K562 (cell line): ENCODE results near the gene PIK3R4. TPM values are rescaled to one million over a fixed set of nuclear protein-coding genes. Genes with fewer than 3 reads are reported as not detected.

Source experiments
- ATAC-seq: fragments of 200-7000 bp; cut with Tn5 transposase; 3 replicates; pipeline ENCODE4 v1.9.1; 2020; ENCODE audit warnings: moderate library complexity
- BruUV-seq: library from RNA; stranded (reverse); fragments of 400-500 nt; replicated peaks from 2 replicates; lab custom pipeline; 2021; lab: Mats Ljungman, UMichigan
- CTCF ChIA-PET: fragments of 300-600 bp; formaldehyde crosslinking; extraction: SDS; loops from one replicate; lab custom pipeline; 2021; ENCODE audit warnings: low intra/inter-chr PET ratio; lab: Yijun Ruan, JAX
- POLR2A ChIA-PET: fragments of 300-600, 350-650 bp; sonication (Branson Sonifier 250); formaldehyde crosslinking; extraction: SDS; loops from one replicate; lab custom pipeline; 2021; ENCODE audit warnings: antibody characterized with exemption, inconsistent platforms; lab: Yijun Ruan, JAX
- DNase-seq, 4 experiments: peaks; one replicate each; pipeline versions ENCODE4 v3.0.0 to v3.0.0-alpha.2; 2011 to 2018; ENCODE audit warnings: low spot score in 3 of 4, mixed read lengths in 3 of 4; ENCODE audit errors: extremely low read depth in 1 of 4
- FAIRE-seq: peaks from 2 replicates; lab custom pipeline; 2011; peaks lifted over from hg19 to GRCh38; lab: Jason Lieb, UNC
- H2AFZ ChIP-seq: 2 replicates; pipeline ENCODE4 v1.6.0; 2011; ENCODE audit warnings: low read depth, low read length, control low read depth, inconsistent platforms
- H3K27ac ChIP-seq: fragments of 200-600 bp; 3 replicates; pipeline ENCODE4 v1.8.0; 2011; ENCODE audit warnings: low read depth, mild to moderate bottlenecking, control low read depth, inconsistent platforms, low read length, moderate library complexity, mixed read lengths; ENCODE audit errors: extremely low read depth
- H3K27me3 ChIP-seq, 2 experiments: fragments of 300-600 bp in 1 of 2; 2 replicates in 1 of 2; 3 replicates in 1 of 2; pipeline versions ENCODE4 v1.6.0 to v1.8.0; 2011; ENCODE audit warnings: inconsistent platforms in 2 of 2, low read length in 2 of 2, mild to moderate bottlenecking in 1 of 2, mixed read lengths in 1 of 2, moderate library complexity in 1 of 2; ENCODE audit not compliant: control insufficient read depth in 2 of 2, insufficient read depth in 2 of 2
- H3K36me3 ChIP-seq: fragments of 300-600 bp; 3 replicates; pipeline ENCODE4 v1.8.0; 2011; ENCODE audit warnings: mild to moderate bottlenecking, low read length, inconsistent platforms; ENCODE audit not compliant: control insufficient read depth, insufficient read depth
- H3K4me1 ChIP-seq, 2 experiments: fragments of 200-600 bp in 1 of 2; replicated peaks in 1 of 2; 2 replicates in 1 of 2; 3 replicates in 1 of 2; pipeline versions ENCODE4 v1.5.1 to v1.8.0; 2011; ENCODE audit warnings: inconsistent platforms in 2 of 2, low read length in 2 of 2, mild to moderate bottlenecking in 1 of 2, mixed read lengths in 1 of 2, moderate library complexity in 1 of 2; ENCODE audit not compliant: control insufficient read depth in 2 of 2, insufficient read depth in 2 of 2
- H3K4me2 ChIP-seq: 2 replicates; pipeline ENCODE4 v1.6.1; 2011; ENCODE audit warnings: low read length, control low read depth, inconsistent platforms, mixed read lengths; ENCODE audit not compliant: insufficient read depth
- H3K4me3 ChIP-seq: fragments of 200-600 bp; sonication (generic), shearing (Covaris generic); 2 replicates; pipeline ENCODE4 v1.5.1; 2016; ENCODE audit warnings: control low read depth, inconsistent platforms
- H3K79me2 ChIP-seq: fragments of 200-600 bp; 3 replicates; pipeline ENCODE4 v1.8.0; 2011; ENCODE audit warnings: low read length, inconsistent platforms; ENCODE audit not compliant: control insufficient read depth, insufficient read depth
- H3K9ac ChIP-seq, 2 experiments: 2 replicates each; pipeline versions ENCODE4 v1.6.0 to v1.6.1; 2011; ENCODE audit warnings: low read depth in 2 of 2, low read length in 2 of 2, control low read depth in 1 of 2, inconsistent platforms in 1 of 2, mild to moderate bottlenecking in 1 of 2, mixed read lengths in 1 of 2; ENCODE audit not compliant: insufficient read depth in 1 of 2
- H3K9me1 ChIP-seq: one replicate; pipeline ENCODE4 v1.6.0; 2011; ENCODE audit warnings: inconsistent platforms, mild to moderate bottlenecking, low read length, moderate library complexity; ENCODE audit not compliant: control insufficient read depth, insufficient read depth
- H3K9me3 ChIP-seq: replicated peaks from 2 replicates; pipeline ENCODE4 v1.5.1; 2011; ENCODE audit warnings: low read depth, low read length, inconsistent platforms; ENCODE audit not compliant: control insufficient read depth, insufficient read depth
- H4K20me1 ChIP-seq: replicated peaks from 2 replicates; pipeline ENCODE4 v1.6.1; 2011; ENCODE audit warnings: low read length, inconsistent platforms, mixed read lengths; ENCODE audit not compliant: control insufficient read depth, insufficient read depth
- CBX3 ChIP-seq, 2 experiments: IDR thresholded peaks; 1 replicate in 1 of 2; 2 replicates in 1 of 2; pipeline ENCODE4 v1.6.1; 2012; ENCODE audit warnings: inconsistent platforms in 2 of 2, low read length in 2 of 2, borderline replicate concordance in 1 of 2, control low read depth in 1 of 2
- ERF ChIP-seq: fragments of 450-650 bp; formaldehyde crosslinking; IDR thresholded peaks from 2 replicates; pipeline ENCODE4 v1.4.0; 2020; ENCODE audit warnings: mild to moderate bottlenecking, mixed read lengths
- HDAC8 ChIP-seq: fragments of 450-650 bp; IDR thresholded peaks from 2 replicates; pipeline ENCODE4 v1.6.1; 2016; ENCODE audit warnings: mild to moderate bottlenecking, missing genetic modification characterization, moderate library complexity, missing compliant biosample characterization
- NCOA1 ChIP-seq: fragments of 450-650 bp; IDR thresholded peaks from 2 replicates; pipeline ENCODE4 v1.6.1; 2016; ENCODE audit warnings: low read depth
- SAP30 ChIP-seq: fragments of 200-600 bp; sonication (generic); IDR thresholded peaks from 2 replicates; pipeline ENCODE4 v1.6.1; 2012; ENCODE audit warnings: borderline replicate concordance, low read depth, mild to moderate bottlenecking, moderate library complexity, low read length, control low read depth, inconsistent platforms; ENCODE audit not compliant: insufficient read depth, poor library complexity, severe bottlenecking
- SMAD4 ChIP-seq: fragments of 250-450 bp; sonication (Bioruptor Pico); conservative IDR thresholded peaks from 2 replicates; pipeline ENCODE4 v1.8.0; 2021; ENCODE audit warnings: inconsistent platforms, mild to moderate bottlenecking, moderate library complexity
- SP2 ChIP-seq: IDR thresholded peaks from 2 replicates; pipeline ENCODE4 v1.6.1; 2011; ENCODE audit warnings: mild to moderate bottlenecking, low read depth, low read length, moderate library complexity; ENCODE audit not compliant: poor library complexity, severe bottlenecking; ENCODE audit errors: extremely low read depth
- TRIM28 ChIP-seq: fragments of 450-650 bp; IDR thresholded peaks from 2 replicates; pipeline ENCODE4 v1.6.1; 2017
- ZBTB17 ChIP-seq: fragments of 450-650 bp; formaldehyde crosslinking; IDR thresholded peaks from 2 replicates; pipeline ENCODE4 v1.4.0; 2020; ENCODE audit warnings: mild to moderate bottlenecking
- WGBS: fragments of 100-300 bp; shearing (Covaris generic); methylation state at CpG from one replicate; pipeline ENCODE4 v1.1.6; 2016; ENCODE audit warnings: low coverage, mixed read lengths; ENCODE audit not compliant: insufficient coverage; ENCODE audit errors: missing lambda C conversion rate; 5-methylcytosine and 5-hydroxymethylcytosine counted together
- in situ Hi-C: fragments of 300-500 bp; cut with MboI; formaldehyde crosslinking; loops from 4 replicates; pipeline ENCODE4 v1.15.0; 2018; ENCODE audit warnings: inconsistent platforms, mixed read lengths
- intact Hi-C: fragments of 100-400 bp; cut with micrococcal nuclease; formaldehyde crosslinking; loops from 2 replicates; pipeline ENCODE4 v1.14.2; 2022
- polyA plus RNA-seq, 8 experiments: library from polyadenylated mRNA; depleted of rRNA in 4 of 8; stranded (reverse) in 5 of 8; unstranded in 3 of 8; fragments of >200 nt; fragmentation: Nextera tagmentation in 2 of 8; fragmentation: Illumina TruSeq in 1 of 8; extraction: Ambion mirVana in 2 of 8; extraction: Trizol in 1 of 8; gene quantifications; 2 replicates each; pipeline versions ENCODE4 v1.2.1 to v1.2.3, GENCODE V29; 2011 to 2014; ENCODE audit warnings: inconsistent platforms in 1 of 8, missing spikeins in 1 of 8
- total RNA-seq, 7 experiments: library from RNA; depleted of rRNA in 6 of 7; stranded (reverse); fragments of >200 nt in 6 of 7; fragmentation: Illumina TruSeq in 2 of 7; extraction: Trizol in 2 of 7; gene quantifications; 2 replicates each; pipeline versions ENCODE4 v1.2.1 to v1.2.3, GENCODE V29; 2011 to 2021; ENCODE audit warnings: low replicate concordance in 1 of 7
- TF ChIP-seq, protein P1 (sequence below), 2 experiments: fragments of 450-650 bp; conservative IDR thresholded peaks; 2 replicates each; pipeline ENCODE4 v1.6.1; 2017; ENCODE audit warnings: mild to moderate bottlenecking in 2 of 2, moderate library complexity in 2 of 2
- TF ChIP-seq, protein P2 (sequence below), 2 experiments: fragments of 250-450 bp in 1 of 2; fragments of 450-650 bp in 1 of 2; sonication (Bioruptor Pico) in 1 of 2; IDR thresholded peaks; 2 replicates each; pipeline versions ENCODE4 v1.6.1 to v1.8.0; 2016 to 2021; ENCODE audit warnings: mild to moderate bottlenecking in 2 of 2, moderate library complexity in 2 of 2, missing compliant biosample characterization in 1 of 2, missing genetic modification characterization in 1 of 2
- TF ChIP-seq, protein P3 (sequence below): fragments of 150-350 bp; IDR thresholded peaks from 2 replicates; pipeline ENCODE4 v1.6.1; 2014; ENCODE audit warnings: low read depth, mild to moderate bottlenecking, low read length, borderline replicate concordance

Gene PIK3R4
- total and polyA plus RNA-seq, 9 of the 15 experiments (the other 6 are each of a cell fraction or from before 2014, with no cell fraction given) = 20.6 to 45.8 (median 26.0) TPM

DNA sequence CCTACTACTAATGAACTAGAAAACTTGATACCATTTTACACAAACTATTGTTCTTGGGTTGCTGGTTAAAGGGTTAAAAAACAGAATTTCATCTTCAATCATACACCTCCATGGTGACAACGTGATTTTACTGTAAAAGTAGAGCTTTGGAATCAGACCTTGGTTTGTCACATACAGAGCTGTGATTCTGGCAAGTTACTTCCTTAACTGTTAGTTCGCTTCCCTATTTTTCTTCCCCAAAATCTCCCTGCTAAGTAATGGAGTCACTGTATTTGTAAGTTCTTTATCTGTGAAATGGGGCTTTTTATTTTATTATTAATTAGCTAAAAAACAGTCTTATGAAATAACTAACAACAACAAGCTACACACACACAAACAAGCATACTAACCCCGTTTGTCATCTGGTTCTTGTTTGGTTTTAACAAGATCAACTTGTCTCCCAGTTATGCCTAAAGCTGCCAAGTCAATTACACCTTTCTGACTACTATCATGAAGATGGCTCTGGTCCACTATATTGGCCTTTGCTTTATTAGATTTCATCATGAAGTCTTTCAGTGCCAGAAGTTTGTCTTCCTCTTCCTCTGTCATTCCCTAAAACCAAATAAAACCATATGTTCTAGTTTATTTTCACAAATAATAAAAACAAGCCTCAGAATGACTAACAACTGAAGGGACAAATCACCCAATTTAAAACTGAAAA, 38.6 kb downstream of the PIK3R4 start (continued):
- TF ChIP-seq, protein P1, sequence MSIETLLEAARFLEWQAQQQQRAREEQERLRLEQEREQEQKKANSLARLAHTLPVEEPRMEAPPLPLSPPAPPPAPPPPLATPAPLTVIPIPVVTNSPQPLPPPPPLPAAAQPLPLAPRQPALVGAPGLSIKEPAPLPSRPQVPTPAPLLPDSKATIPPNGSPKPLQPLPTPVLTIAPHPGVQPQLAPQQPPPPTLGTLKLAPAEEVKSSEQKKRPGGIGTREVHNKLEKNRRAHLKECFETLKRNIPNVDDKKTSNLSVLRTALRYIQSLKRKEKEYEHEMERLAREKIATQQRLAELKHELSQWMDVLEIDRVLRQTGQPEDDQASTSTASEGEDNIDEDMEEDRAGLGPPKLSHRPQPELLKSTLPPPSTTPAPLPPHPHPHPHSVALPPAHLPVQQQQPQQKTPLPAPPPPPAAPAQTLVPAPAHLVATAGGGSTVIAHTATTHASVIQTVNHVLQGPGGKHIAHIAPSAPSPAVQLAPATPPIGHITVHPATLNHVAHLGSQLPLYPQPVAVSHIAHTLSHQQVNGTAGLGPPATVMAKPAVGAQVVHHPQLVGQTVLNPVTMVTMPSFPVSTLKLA (conservative IDR thresholded peaks at IDR 0.05) = no peak
- TF ChIP-seq, all 486 proteins: peak for 0

DNA sequence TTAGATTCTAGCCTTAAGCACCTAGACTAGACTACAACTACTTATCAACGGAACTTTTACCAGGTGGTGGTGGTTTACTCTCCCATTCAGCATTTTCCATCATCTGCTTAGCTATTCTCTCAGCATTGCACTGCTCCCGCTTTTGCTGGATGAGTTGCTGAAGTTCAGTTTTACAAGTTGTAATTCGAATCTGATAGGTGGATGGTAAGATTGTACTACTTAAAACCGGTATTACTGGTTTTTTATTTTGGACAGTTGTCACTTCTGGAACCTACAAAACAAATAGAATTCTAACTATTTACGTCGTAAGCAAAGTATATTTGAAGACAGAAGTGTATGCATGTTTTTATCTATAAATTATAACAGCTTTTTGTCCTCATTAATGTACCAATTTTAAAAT, 41.1 kb downstream of the PIK3R4 start:
- no peak for TF ChIP-seq SP2
- TF ChIP-seq, protein P2, sequence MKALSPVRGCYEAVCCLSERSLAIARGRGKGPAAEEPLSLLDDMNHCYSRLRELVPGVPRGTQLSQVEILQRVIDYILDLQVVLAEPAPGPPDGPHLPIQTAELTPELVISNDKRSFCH (CRISPR knock-in tag; IDR thresholded peaks at IDR 0.05) = no peak
- TF ChIP-seq, protein P2 (tag; IDR thresholded peaks at IDR 0.05) = no peak
- TF ChIP-seq HDAC8 (tag) = no peak
- no peak for TF ChIP-seq ERF (CRISPR knock-in tag)
- TF ChIP-seq SAP30 = no peak
- TF ChIP-seq SMAD4 (CRISPR knock-in tag) = no peak
- TF ChIP-seq CBX3 (IDR thresholded peaks at IDR 0.05; ENCODE audit: borderline replicate concordance in 1 of 2, low read length in 2 of 2) = no peak
- TF ChIP-seq TRIM28 = no peak
- TF ChIP-seq, protein P3, sequence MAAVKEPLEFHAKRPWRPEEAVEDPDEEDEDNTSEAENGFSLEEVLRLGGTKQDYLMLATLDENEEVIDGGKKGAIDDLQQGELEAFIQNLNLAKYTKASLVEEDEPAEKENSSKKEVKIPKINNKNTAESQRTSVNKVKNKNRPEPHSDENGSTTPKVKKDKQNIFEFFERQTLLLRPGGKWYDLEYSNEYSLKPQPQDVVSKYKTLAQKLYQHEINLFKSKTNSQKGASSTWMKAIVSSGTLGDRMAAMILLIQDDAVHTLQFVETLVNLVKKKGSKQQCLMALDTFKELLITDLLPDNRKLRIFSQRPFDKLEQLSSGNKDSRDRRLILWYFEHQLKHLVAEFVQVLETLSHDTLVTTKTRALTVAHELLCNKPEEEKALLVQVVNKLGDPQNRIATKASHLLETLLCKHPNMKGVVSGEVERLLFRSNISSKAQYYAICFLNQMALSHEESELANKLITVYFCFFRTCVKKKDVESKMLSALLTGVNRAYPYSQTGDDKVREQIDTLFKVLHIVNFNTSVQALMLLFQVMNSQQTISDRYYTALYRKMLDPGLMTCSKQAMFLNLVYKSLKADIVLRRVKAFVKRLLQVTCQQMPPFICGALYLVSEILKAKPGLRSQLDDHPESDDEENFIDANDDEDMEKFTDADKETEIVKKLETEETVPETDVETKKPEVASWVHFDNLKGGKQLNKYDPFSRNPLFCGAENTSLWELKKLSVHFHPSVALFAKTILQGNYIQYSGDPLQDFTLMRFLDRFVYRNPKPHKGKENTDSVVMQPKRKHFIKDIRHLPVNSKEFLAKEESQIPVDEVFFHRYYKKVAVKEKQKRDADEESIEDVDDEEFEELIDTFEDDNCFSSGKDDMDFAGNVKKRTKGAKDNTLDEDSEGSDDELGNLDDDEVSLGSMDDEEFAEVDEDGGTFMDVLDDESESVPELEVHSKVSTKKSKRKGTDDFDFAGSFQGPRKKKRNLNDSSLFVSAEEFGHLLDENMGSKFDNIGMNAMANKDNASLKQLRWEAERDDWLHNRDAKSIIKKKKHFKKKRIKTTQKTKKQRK = no peak
- TF ChIP-seq ZBTB17 (CRISPR knock-in tag) = no peak
- TF ChIP-seq NCOA1 = no peak
- no peak for DNase-seq
- in situ Hi-C loops (no loop called here), intact Hi-C loops (no loop called here)
- Histone ChIP-seq H3K4me3 (no peak overlapping the region), H3K79me2 (no peaks in the 10 kb centered on the region), H3K9ac (no peak overlapping the region), H4K20me1 (no peaks in the 10 kb centered on the region), H3K9me1 (no peaks in the 10 kb centered on the region), H3K27ac (no peak overlapping the region), H3K9me3 (no peaks in the 10 kb centered on the region), H3K4me2 (no peak overlapping the region), H3K36me3 (peaks cover 55% of the 10 kb centered on the region), H3K4me1 (no peaks in the 10 kb centered on the region), H3K27me3 (no peaks in the 10 kb centered on the region), H2AFZ (no peak overlapping the region)
- 79% methylated on average over 6 of the region's 6 CpGs for WGBS
- no peak for FAIRE-seq
- no peak for ATAC-seq
- BruUV-seq = no TSS peak
- CTCF ChIA-PET = no interaction called here
- POLR2A ChIA-PET = no interaction called here
